ENCODE data around the gene RASSF3.

DNA sequence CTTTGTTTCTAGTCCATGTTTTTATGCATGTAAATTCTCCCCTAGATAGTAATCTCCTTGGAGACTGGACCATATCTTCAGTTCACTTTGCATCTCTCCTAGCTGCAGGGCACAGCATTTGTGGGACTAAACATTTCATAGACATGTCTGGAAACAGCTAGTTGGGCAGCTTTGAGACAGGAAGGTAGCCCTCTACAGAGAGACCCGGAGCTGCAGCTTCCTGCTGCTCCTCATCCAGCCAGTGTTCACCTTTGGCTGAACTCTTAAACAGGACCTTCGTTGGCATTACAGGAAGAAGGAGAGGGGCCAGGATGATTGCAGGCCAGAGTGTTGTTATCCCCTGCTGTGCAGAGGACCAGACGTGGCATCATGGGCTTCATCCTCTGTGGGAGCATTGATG, 96.0 kb downstream of the RASSF3 start:
- TF ChIP-seq, protein P1, sequence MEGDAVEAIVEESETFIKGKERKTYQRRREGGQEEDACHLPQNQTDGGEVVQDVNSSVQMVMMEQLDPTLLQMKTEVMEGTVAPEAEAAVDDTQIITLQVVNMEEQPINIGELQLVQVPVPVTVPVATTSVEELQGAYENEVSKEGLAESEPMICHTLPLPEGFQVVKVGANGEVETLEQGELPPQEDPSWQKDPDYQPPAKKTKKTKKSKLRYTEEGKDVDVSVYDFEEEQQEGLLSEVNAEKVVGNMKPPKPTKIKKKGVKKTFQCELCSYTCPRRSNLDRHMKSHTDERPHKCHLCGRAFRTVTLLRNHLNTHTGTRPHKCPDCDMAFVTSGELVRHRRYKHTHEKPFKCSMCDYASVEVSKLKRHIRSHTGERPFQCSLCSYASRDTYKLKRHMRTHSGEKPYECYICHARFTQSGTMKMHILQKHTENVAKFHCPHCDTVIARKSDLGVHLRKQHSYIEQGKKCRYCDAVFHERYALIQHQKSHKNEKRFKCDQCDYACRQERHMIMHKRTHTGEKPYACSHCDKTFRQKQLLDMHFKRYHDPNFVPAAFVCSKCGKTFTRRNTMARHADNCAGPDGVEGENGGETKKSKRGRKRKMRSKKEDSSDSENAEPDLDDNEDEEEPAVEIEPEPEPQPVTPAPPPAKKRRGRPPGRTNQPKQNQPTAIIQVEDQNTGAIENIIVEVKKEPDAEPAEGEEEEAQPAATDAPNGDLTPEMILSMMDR (IDR thresholded peaks at IDR 0.05) = no peak
- TF ChIP-seq POLR2A (IDR thresholded peaks at IDR 0.05) = no peak

Data from heart left ventricle (tissue), 13 donors.